ENCODE measurements around the gene WNK2. TPM values are rescaled to one million over a fixed set of nuclear protein-coding genes. Genes with fewer than 3 reads are reported as not detected.

The WNK2 gene
- total RNA-seq, 1 donor from 2014 or later, result 9.7 TPM

- Histone ChIP-seq H3K4me3 (ENCODE audit: low read depth, low read length) (no peak overlapping the region), H3K36me3 (ENCODE audit: control insufficient read depth, insufficient read depth, low read length) (no peaks in the 10 kb centered on the region), H3K27me3 (ENCODE audit: control insufficient read depth, insufficient read depth, low read length) (no peaks in the 10 kb centered on the region)
- TF ChIP-seq, protein P1, sequence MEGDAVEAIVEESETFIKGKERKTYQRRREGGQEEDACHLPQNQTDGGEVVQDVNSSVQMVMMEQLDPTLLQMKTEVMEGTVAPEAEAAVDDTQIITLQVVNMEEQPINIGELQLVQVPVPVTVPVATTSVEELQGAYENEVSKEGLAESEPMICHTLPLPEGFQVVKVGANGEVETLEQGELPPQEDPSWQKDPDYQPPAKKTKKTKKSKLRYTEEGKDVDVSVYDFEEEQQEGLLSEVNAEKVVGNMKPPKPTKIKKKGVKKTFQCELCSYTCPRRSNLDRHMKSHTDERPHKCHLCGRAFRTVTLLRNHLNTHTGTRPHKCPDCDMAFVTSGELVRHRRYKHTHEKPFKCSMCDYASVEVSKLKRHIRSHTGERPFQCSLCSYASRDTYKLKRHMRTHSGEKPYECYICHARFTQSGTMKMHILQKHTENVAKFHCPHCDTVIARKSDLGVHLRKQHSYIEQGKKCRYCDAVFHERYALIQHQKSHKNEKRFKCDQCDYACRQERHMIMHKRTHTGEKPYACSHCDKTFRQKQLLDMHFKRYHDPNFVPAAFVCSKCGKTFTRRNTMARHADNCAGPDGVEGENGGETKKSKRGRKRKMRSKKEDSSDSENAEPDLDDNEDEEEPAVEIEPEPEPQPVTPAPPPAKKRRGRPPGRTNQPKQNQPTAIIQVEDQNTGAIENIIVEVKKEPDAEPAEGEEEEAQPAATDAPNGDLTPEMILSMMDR (IDR thresholded peaks at IDR 0.05; ENCODE audit: insufficient read depth, low read length, poor library complexity, severe bottlenecking), result no peak
- no peak for DNase-seq (ENCODE audit: low read depth)
Observed at GRCh38 chr9:93244101-93244500, 60.2 kb downstream of the WNK2 start.

GRCh38 chr9:93244510-93245436 is 60.8 kb downstream of the WNK2 start:
- H3K4me3 ChIP-seq (ENCODE audit: low read depth, low read length), result no peak overlapping the region
- H3K36me3 ChIP-seq (ENCODE audit: control insufficient read depth, insufficient read depth, low read length), result no peaks in the 10 kb centered on the region
- TF ChIP-seq, protein P1 (IDR thresholded peaks at IDR 0.05; ENCODE audit: insufficient read depth, low read length, poor library complexity, severe bottlenecking), result no peak
- no peak for DNase-seq (ENCODE audit: low read depth)
- no peaks in the 10 kb centered on the region for H3K27me3 ChIP-seq (ENCODE audit: control insufficient read depth, insufficient read depth, low read length)

DNA sequence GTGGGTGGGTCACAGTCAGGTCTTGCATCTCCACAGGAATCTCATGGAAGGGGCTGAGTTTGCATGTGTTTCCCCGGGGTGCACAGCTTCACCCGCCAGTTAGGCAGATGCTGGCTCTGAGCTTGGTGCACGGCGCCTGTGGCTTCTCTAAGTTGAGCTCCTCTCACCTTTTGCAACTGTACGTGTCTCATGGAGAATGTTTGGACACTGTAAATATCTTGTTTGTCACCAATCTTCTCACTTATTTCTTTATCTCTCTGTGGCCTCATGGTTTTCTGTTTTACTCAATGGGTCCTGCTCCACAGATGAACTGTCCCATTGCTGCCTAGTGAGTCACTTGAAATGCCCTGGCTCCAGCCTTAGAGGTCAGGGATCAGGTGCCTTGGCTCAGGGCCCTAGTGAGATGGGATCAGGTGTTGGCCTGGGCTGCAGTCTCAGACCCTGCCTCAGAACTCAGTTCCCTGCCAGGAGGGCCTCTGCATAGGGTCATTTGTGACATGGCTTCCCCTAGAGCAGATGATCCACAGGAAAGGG is 61.6 kb downstream of the WNK2 start:
- Histone ChIP-seq H3K27me3 (ENCODE audit: control insufficient read depth, insufficient read depth, low read length) (no peaks in the 10 kb centered on the region), H3K36me3 (ENCODE audit: control insufficient read depth, insufficient read depth, low read length) (no peaks in the 10 kb centered on the region), H3K4me3 (ENCODE audit: low read depth, low read length) (no peak overlapping the region)
- no peak for DNase-seq (ENCODE audit: low read depth)
- TF ChIP-seq, protein P1 (IDR thresholded peaks at IDR 0.05; ENCODE audit: insufficient read depth, low read length, poor library complexity, severe bottlenecking), result no peak

- TF ChIP-seq, protein P1 (IDR thresholded peaks at IDR 0.05; ENCODE audit: insufficient read depth, low read length, poor library complexity, severe bottlenecking), result no peak
- Histone ChIP-seq H3K4me3 (ENCODE audit: low read depth, low read length) (no peak overlapping the region), H3K27me3 (ENCODE audit: control insufficient read depth, insufficient read depth, low read length) (no peaks in the 10 kb centered on the region), H3K36me3 (ENCODE audit: control insufficient read depth, insufficient read depth, low read length) (no peaks in the 10 kb centered on the region)
- DNase-seq (ENCODE audit: low read depth), result no peak
Observed at GRCh38 chr9:93246111-93246510, 62.2 kb downstream of the WNK2 start.

DNA sequence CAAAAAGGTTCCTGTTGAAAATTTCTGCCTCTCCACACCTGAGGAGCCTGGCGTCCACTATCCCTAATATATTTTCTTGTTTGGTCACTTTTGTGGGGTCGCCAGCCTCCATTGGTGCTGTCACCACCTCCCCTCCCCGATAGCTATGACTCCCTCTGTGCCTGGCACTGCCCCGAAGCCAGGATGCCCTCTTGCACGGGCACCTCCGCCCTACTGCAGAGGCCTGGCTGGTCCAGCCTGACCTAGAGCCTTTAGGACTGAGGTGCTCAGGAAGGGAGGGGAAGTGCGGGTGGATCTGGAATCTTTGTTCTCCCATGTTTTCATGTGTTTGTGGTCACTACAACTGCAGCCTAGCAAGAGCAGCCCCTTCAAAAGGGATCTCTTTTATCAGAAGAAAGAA is 62.6 kb downstream of the WNK2 start:
- TF ChIP-seq, protein P1 (IDR thresholded peaks at IDR 0.05; ENCODE audit: insufficient read depth, low read length, poor library complexity, severe bottlenecking), result no peak
- H3K4me3 ChIP-seq (ENCODE audit: low read depth, low read length), result no peak overlapping the region
- no peak for DNase-seq (ENCODE audit: low read depth)
- H3K36me3 ChIP-seq (ENCODE audit: control insufficient read depth, insufficient read depth, low read length), result no peaks in the 10 kb centered on the region
- H3K27me3 ChIP-seq (ENCODE audit: control insufficient read depth, insufficient read depth, low read length), result no peaks in the 10 kb centered on the region
